ENCODE results near the gene STX18.
"Not testable (repeated sequence)": the region's sequence is repeated elsewhere in the genome, so short reads cannot be mapped to it uniquely, and the experiment has no call there.

STX18 gene

GRCh38 chr4:4552042-4552441 is 10.2 kb upstream of the STX18 start:
- DNase-seq = not testable (repeated sequence)

- DNase-seq = not testable (repeated sequence)
Measured at GRCh38 chr4:4550161-4550560, 8.3 kb upstream of the STX18 start.

GRCh38 chr4:4549534-4549933 is 7.7 kb upstream of the STX18 start:
- DNase-seq = no peak

GRCh38 chr4:4542774-4543485 is 1.1 kb upstream of the STX18 start:
- no peak for DNase-seq

GRCh38 chr4:4541040-4541631 is 712 bp downstream of the STX18 start:
- no peak for DNase-seq

- no peak for DNase-seq
Measured at GRCh38 chr4:4539481-4539880, 2.4 kb downstream of the STX18 start.

GRCh38 chr4:4535590-4535989 is 6.3 kb downstream of the STX18 start:
- no peak for DNase-seq

GRCh38 chr4:4534515-4535145 is 7.2 kb downstream of the STX18 start:
- DNase-seq = no peak

GRCh38 chr4:4533461-4534169 is 8.2 kb downstream of the STX18 start:
- no peak for DNase-seq

- no peak for DNase-seq
Measured at GRCh38 chr4:4532371-4533154, 9.3 kb downstream of the STX18 start.

GRCh38 chr4:4529392-4529791 is 12.5 kb downstream of the STX18 start:
- DNase-seq = no peak

- no peak for DNase-seq
Measured at GRCh38 chr4:4526401-4526800, 15.4 kb downstream of the STX18 start.

- DNase-seq = no peak
Measured at GRCh38 chr4:4524364-4524763, 17.5 kb downstream of the STX18 start.

- DNase-seq = no peak
Measured at GRCh38 chr4:4521731-4522130, 20.1 kb downstream of the STX18 start.

GRCh38 chr4:4521136-4521535 is 20.7 kb downstream of the STX18 start:
- DNase-seq = no peak

- DNase-seq = no peak
Measured at GRCh38 chr4:4519297-4519894, 22.5 kb downstream of the STX18 start.

GRCh38 chr4:4518747-4519146 is 23.1 kb downstream of the STX18 start:
- DNase-seq = no peak

- DNase-seq = no peak
Measured at GRCh38 chr4:4514786-4515185, 27.1 kb downstream of the STX18 start.

GRCh38 chr4:4512282-4512681 is 29.6 kb downstream of the STX18 start:
- no peak for DNase-seq

GRCh38 chr4:4510641-4511040 is 31.2 kb downstream of the STX18 start:
- DNase-seq = not testable (repeated sequence)

- DNase-seq = no peak
Measured at GRCh38 chr4:4509521-4509920, 32.3 kb downstream of the STX18 start.

- DNase-seq = no peak
Measured at GRCh38 chr4:4507923-4508322, 33.9 kb downstream of the STX18 start.

- no peak for DNase-seq
Measured at GRCh38 chr4:4507403-4507802, 34.4 kb downstream of the STX18 start.

Data from NCI-H526 treated with DMSO at 0.1 percent for 48 hours (cell line).